ENCODE results near the gene STX2.

- TF ChIP-seq POLR2A (IDR thresholded peaks at IDR 0.05) (no peak), POLR2AphosphoS5 (IDR thresholded peaks at IDR 0.05; ENCODE audit: insufficient read depth in 1 of 2, low read depth in 1 of 2) (no peak), CTCF (IDR thresholded peaks at IDR 0.05) (no peak)
These were observed 94.8 kb downstream of the STX2 start for GRCh38 chr12:130744274-130744673.
